ENCODE results near the gene PRDM4. TPM values are rescaled to one million over a fixed set of nuclear protein-coding genes. Genes with fewer than 3 reads are reported as not detected.

PRDM4 gene
- total and polyA plus RNA-seq, 3 donors from 2014 or later: 31.1 to 36.9 (median 35.6) TPM

DNA sequence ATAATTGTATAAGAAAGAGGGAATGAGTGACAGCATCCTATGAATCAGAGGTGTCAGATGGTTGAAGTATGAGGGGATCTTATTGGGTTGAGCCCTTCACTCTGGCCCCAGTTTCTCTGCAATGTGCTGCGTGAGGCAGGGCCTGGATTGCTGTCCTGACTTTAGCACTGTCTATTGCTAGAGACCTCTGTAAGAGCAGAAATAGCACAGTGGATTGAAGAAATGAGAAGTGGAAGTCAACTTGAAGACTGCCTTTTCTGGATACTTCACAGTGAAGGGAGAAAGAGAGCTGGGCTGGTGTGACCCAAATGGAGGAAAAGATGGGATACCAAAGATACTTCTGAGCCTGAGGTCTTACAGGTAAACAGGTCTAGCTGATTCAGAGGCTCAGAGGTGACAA lies 19.4 kb upstream of the PRDM4 start:
- 41 to 94% methylated on average over 1 of the region's 1 CpG for WGBS, 2 donors
- no peak overlapping the region for H3K27ac ChIP-seq

DNA sequence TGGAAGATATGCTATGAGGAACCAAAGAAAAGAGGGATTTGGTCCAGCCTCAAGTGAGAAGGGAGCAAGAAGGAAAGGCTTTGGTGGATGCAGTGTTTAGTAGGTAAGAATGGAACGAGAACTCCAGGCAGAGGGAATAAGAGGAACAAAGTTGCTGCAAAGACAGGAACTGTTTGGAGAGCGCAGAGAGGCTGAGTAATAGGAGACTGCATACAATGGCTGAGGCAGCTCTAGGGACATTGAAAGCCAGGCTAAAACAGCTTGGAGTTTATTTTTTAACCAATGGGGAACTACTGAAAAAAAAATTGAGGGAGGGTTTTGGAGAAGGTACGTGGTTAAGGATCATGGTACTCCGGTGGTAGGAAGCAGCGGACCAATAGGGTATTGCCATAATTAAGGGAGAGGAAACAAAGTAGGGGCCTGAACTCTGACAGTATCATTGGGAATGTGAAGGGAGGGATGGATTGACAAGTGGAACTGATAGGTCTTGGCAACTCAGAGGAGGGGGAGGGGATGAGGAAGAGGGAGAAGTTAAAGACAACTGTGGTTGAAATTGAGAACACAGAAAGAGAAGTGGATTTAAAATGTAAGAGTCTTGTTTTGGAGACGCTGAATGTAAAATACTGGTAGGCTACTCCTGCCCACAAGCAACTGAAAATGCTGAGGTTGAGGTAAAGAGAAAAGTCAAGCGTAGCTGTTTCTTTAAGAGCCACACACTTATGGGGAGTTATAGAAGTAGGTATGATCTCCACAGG lies 18.3 kb upstream of the PRDM4 start:
- no peak for DNase-seq
- Histone ChIP-seq H3K36me3 (ENCODE audit: low read depth, missing control alignments) (no peaks in the 10 kb centered on the region), H3K9me3 (no peaks in the 10 kb centered on the region), H3K4me3 (no peak overlapping the region), H3K4me1 (no peaks in the 10 kb centered on the region), H3K27ac (no peak overlapping the region), H3K27me3 (no peaks in the 10 kb centered on the region)
- no peak for TF ChIP-seq POLR2A (IDR thresholded peaks at IDR 0.05)
- TF ChIP-seq, protein P1, sequence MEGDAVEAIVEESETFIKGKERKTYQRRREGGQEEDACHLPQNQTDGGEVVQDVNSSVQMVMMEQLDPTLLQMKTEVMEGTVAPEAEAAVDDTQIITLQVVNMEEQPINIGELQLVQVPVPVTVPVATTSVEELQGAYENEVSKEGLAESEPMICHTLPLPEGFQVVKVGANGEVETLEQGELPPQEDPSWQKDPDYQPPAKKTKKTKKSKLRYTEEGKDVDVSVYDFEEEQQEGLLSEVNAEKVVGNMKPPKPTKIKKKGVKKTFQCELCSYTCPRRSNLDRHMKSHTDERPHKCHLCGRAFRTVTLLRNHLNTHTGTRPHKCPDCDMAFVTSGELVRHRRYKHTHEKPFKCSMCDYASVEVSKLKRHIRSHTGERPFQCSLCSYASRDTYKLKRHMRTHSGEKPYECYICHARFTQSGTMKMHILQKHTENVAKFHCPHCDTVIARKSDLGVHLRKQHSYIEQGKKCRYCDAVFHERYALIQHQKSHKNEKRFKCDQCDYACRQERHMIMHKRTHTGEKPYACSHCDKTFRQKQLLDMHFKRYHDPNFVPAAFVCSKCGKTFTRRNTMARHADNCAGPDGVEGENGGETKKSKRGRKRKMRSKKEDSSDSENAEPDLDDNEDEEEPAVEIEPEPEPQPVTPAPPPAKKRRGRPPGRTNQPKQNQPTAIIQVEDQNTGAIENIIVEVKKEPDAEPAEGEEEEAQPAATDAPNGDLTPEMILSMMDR (IDR thresholded peaks at IDR 0.05): no peak
- intact Hi-C loops (cut with DNase I; ENCODE audit: low total_unique reads): no loop called here
- WGBS, 2 donors: 76 to 80% methylated on average over 7 of the region's 7 CpGs

More for the DNA sequence above, 19.4 kb upstream of the PRDM4 start:
- no peaks in the 10 kb centered on the region for H3K36me3 ChIP-seq (ENCODE audit: low read depth, missing control alignments)
- H3K4me3 ChIP-seq: no peak overlapping the region
- TF ChIP-seq, protein P1 (IDR thresholded peaks at IDR 0.05): no peak
- TF ChIP-seq POLR2A (IDR thresholded peaks at IDR 0.05): no peak
- H3K4me1 ChIP-seq: no peaks in the 10 kb centered on the region
- intact Hi-C loops (cut with DNase I; ENCODE audit: low total_unique reads): no loop called here
- no peaks in the 10 kb centered on the region for H3K9me3 ChIP-seq
- no peak for DNase-seq
- H3K27me3 ChIP-seq: no peaks in the 10 kb centered on the region

DNA sequence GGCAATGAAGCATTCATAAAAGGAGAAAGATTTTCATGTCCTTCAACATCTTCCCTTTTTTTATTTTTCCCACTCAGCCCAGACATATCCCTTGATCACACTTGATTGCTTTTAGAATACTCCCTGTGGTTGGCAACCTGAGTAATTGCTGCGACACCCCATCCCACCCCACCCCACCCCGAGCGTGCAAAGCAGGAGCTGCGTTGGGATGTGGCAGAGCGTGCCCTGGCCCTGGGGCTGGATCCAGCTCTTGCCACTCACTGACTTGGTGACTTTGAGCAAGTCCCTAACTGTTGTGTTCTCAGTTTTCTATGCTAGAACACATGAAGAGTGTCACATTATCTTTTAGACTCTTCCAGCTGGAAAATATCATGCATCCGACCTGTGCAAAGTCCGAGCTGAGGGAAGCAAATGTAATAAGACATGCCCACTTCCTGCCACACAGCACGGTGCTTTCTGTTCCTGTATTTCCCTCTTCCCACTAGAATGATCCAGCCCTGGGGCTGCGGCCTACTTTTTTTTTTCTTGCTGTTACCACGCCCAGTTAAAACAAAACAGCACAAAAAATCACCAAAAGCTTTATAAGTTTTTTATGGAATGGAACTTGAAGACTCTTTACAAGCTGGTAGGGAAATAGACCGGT lies 17.6 kb upstream of the PRDM4 start:
- TF ChIP-seq, protein P1 (IDR thresholded peaks at IDR 0.05): no peak
- TF ChIP-seq POLR2A (IDR thresholded peaks at IDR 0.05): no peak

DNA sequence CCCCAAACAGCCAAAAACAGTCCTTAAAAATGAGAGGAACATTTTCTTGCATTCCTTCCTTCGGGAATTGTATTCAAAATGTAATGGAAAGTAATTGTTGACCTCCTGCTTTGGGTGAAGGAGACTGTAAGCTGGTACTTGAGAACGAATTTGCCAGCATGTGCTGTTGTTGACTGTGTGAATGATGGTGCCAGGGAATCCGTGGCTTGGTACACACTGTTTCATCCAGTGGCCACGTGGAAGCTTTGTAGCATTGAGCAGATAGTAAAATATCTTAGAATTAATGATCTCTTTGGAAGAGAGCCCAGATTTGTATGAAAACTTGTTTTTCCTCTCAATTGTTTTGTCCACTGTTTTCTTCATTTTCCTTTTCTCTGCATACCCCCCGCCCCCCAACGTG lies 15.2 kb upstream of the PRDM4 start:
- Histone ChIP-seq H3K4me3 (peak overlapping the region in 1 of 2 donors; percentile 55), H3K27ac (no peak overlapping the region), H3K4me1 (no peaks in the 10 kb centered on the region), H3K27me3 (no peaks in the 10 kb centered on the region), H3K9me3 (no peaks in the 10 kb centered on the region), H3K36me3 (ENCODE audit: low read depth, missing control alignments) (no peaks in the 10 kb centered on the region)
- TF ChIP-seq POLR2A (IDR thresholded peaks at IDR 0.05): no peak
- TF ChIP-seq, protein P1 (IDR thresholded peaks at IDR 0.05): no peak
- DNase-seq: no peak
- WGBS, 2 donors: 24 to 26% methylated on average over 6 of the region's 6 CpGs
- intact Hi-C loops (cut with DNase I; ENCODE audit: low total_unique reads): no loop called here

More for the DNA sequence above, 17.6 kb upstream of the PRDM4 start:
- no peak overlapping the region for H3K4me3 ChIP-seq
- H3K27ac ChIP-seq: no peak overlapping the region
- intact Hi-C loops (cut with DNase I; ENCODE audit: low total_unique reads): no loop called here
- no peaks in the 10 kb centered on the region for H3K4me1 ChIP-seq
- DNase-seq: no peak
- H3K36me3 ChIP-seq (ENCODE audit: low read depth, missing control alignments): no peaks in the 10 kb centered on the region
- 67 to 68% methylated on average over 11 of the region's 11 CpGs for WGBS, 2 donors
- no peaks in the 10 kb centered on the region for H3K27me3 ChIP-seq
- no peaks in the 10 kb centered on the region for H3K9me3 ChIP-seq

Measured in testis (tissue), 3 donors.